ENCODE measurements around the gene GPX5.
"Not testable (repeated sequence)": the region's sequence is repeated elsewhere in the genome, so short reads cannot be mapped to it uniquely, and the experiment has no call there.

Gene GPX5

GRCh38 chr6:28525496-28526039 lies at the start of gene GPX5:
GPX5 (plus strand) TSS chr6:28525881; CDS start chr6:28526014, 133 bp downstream.
- no peak for DNase-seq

DNA sequence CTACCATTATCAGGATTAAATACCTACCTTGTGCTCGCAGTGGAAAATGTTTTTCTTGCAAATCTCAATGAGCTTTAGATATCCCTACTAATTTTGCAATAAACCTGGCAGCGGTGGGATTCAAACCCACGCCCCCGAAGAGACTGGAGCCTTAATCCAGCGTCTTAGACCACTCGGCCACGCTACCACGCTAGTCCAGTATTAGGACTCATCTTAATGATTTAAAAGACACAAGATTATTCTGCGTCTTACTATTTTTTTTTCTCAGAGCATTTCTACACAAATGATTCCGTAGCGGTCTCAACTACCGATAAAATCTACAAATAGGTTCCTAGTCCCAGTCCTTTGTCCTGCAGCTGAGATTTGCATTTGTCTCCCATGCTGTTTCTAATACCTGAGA lies 47.2 kb upstream of the GPX5 start:
- DNase-seq = no peak

DNA sequence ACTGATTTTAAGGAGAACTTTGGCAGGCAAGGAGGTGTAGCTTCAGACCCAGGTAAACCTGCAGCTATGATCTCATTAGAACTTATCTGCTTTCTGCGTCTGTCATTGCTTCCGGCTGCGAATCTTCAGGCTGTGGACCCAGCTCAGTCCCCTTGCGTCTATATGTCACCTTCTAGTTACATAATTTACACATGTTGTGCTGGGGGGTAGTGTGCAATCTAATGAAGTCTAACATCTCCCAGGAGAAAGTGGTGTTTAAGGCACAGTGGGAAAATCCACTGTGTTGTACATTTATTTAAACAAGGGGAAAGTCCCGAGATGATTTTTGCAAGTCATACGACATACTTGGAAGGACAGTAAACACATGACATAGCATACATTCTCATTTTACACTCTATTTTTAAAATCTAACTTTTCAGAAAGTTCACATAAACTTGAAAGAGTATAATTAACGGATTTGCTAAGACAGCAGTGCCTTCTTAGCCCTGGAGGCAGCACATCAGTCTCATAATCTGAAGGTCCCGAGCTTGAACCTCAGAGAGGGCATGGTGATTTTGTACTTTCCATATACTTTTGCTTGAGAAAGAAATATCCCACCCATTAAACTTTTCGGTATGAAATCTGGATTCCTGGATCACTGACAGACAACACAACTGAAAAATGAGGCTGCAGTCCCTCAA lies 45.3 kb upstream of the GPX5 start:
- no peak for DNase-seq

DNA sequence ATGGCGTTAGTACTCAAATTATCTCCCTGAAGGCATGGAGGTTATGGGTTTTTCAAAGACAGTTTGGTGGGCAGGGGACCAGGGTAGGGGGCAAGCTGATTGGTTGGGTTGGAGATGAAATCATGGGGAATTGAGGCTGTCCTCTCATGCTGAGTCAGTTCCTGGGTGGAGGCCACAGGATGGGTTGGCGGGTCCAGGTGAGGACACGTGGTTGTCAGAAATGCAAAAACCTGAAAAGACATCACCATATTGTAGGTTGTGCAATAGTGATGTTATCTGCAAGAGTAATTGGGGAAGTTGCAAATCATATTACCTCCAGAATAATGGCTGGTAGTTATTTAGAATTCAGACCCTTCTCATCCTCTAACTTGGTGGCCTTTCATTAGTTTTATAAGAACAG lies 40.2 kb upstream of the GPX5 start:
- no peak for DNase-seq

DNA sequence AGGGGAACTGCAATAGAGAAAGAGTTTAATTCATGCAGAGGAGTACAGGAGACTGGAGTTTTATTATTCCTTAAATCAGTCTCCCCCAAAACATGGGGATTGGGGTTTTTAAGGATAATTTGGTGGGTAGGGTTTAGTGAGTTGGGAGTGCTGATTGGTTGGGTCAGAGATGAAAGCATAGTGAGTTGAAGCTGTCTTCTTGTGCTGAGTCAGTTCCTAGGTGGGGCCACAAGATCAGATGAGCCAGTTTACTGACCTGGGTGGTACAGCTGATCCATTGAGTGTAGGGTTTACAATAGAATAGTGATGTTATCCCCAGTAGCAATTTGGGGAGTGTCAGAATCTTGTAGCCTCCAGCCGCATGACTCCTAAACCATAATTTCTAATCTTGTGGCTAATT lies 39.1 kb upstream of the GPX5 start:
- DNase-seq = no peak

DNA sequence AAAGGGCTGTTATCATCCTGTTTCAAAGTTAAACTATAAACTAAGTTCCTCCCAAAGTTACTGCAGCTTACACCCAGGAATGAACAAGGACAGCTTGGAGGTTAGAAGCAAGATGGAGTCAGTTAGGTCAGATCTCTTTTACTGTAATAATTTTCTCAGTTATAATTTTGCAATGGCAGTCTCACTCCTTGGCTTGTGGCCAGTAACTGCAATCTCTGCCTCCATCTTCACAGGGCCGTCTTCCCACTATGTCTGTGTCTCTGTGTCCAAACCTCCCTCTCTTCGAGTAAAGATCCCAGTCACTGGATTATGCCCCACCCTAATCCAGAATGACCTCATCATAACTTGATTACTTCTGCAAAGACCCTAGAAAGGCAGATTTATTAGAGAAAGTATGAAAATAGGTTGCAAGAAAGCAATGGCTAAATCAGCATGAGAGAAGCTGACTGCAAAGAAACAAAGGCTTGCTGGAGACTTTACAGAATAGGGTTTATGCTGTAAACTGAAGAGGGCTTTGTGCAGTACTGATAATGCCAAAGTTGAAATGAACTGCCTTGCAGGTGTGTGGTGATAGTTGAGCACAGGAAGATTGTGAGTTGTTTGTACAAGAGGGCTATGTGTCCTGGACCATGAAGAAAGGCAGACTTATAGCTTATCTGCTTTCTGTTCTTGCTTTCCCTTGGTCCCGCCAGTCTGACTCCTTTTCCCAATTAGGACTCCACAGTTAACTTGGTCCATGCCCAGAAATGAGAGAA lies 38.5 kb upstream of the GPX5 start:
- DNase-seq = no peak

GRCh38 chr6:28488916-28489365 lies 36.7 kb upstream of the GPX5 start:
- DNase-seq = no peak

GRCh38 chr6:28489366-28490204 lies 36.1 kb upstream of the GPX5 start:
- DNase-seq = no peak

DNA sequence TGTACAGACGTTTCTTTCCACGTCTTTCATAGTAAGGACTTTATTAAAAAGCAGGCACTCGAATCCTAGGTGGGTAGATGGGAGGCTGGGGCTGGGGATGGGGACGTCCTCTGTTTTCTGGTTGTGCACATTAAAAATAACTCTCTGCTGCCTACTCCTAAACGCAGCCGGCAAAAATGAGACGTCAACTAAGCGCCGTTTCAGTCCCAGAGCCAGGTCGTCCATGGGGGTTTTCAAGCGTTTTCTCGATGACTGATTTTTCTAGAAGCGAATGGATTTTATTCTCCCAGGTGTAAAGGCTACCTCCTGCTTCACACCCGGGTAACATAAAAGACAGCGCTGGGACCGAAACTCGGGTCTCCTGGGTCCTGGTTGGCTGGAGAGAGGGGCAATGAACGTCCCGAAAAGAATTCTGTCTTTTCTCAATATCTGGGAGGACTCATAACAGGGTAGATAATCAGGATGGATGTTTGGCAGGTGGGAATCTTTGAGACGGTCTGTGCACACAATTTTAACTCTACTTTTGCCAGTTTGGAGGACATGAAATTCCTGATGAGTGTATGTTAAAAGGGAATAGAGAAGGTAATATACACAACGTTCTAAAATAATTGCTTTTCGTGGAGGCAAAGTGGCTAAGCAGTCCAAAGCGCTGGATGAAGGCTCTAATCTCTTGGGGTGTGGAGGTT lies 35.3 kb upstream of the GPX5 start:
- DNase-seq = no peak

DNA sequence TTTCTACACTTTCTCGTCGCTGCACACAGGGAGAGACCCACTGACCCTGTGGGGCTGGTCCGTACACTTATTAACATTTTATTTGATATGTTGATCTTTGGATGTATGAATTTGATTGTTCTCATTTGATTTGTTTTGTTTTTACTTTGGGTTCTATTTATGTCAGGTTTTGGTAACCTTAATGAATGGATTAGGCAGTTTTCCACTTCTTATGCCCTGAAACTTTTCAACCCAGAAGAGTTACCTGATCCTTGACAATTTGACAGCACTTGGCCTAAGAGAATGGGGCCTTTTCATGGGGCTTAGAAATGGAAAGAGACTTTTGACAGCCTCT lies 33.7 kb upstream of the GPX5 start:
- DNase-seq = no peak

GRCh38 chr6:28496099-28496779 lies 29.4 kb upstream of the GPX5 start:
- DNase-seq = peak; percentile 0

DNA sequence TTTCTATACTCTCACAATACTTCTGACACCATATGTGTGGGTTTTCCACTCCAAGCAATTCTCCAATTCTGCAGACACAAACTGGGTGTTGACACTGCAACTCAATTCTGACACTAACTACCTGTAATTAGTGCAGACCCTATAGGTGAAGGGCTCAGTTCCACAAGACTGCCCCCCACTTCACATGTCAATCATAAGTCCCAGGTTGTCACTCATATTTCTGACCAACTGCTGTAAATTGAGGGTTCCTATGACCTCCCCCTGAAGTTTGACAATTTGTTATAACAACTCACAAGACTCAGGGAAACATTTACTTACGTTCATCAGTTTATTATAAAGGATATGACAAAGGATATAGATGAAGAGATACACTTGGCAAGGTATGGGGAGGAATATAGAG lies 28.4 kb upstream of the GPX5 start:
- DNase-seq = no peak

GRCh38 chr6:28497893-28498292 lies 27.8 kb upstream of the GPX5 start:
- no peak for DNase-seq

- DNase-seq = no peak
These were observed 24.4 kb upstream of the GPX5 start for GRCh38 chr6:28501259-28501658.

DNA sequence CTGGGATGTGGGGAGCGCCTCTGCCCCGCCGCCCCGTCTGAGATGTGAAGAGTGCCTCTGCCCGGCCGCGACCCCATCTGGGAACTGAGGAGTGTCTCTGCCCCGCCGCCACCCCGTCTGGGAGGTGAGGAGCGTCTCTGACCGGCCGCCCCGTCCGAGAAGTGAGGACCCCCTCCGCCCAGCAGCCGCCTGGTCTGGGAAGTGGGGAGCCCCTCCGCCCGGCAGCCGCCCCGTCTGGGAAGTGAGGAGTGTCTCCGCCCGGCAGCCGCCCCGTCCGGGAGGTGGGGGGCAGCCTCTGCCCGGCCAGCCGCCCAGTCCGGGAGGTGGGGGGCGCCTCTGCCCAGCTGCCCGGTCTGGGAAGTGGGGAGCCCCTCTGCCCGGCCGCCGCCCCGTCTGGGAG lies 23.5 kb upstream of the GPX5 start:
- DNase-seq = not testable (repeated sequence)

DNA sequence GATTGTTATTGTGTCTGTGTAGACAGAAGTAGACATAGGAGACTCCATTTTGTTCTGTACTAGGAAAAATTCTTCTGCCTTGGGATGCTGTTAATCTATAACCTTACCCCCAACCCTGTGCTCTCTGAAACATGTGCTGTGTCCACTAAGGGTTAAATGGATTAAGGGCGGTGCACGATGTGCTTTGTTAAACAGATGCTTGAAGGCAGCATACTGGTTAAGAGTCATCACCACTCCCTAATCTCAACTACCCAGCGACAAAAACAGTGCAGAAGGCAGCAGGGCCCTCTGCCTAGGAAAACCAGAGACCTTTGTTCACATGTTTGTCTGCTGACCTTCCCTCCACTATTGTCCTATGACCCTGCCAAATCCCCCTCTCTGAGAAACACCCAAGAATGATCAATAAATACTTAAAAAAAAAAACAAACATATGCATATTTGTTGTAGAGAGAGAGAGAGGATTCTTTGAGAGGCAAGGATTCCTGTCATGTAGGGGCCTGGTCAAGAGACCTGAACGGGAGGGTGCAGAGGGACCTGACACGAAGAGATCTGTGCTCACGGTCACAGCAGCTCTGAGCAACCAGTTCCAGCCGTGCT lies 22.9 kb upstream of the GPX5 start:
- not testable (repeated sequence) for DNase-seq

DNA sequence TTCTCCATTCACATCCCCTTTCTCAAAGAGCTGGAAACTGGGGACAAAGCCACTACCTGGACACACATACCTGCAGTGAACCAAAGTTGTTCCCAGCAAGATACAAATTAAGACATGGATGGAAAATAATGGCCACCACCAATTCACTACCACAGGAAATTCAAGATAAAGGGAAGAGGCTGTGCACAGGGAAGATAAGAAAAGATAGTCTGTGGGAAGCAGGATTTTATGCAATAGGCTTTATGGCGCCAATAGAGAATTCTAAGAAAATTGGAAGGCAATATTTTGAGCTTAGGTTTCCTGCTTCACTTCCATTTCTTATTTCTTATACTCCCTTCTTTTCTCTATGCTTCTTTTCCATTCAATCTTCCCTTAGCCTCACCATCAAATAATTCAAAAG lies 19.9 kb upstream of the GPX5 start:
- DNase-seq = no peak

- DNase-seq = no peak
These were observed 18.7 kb upstream of the GPX5 start for GRCh38 chr6:28506807-28507475.

DNA sequence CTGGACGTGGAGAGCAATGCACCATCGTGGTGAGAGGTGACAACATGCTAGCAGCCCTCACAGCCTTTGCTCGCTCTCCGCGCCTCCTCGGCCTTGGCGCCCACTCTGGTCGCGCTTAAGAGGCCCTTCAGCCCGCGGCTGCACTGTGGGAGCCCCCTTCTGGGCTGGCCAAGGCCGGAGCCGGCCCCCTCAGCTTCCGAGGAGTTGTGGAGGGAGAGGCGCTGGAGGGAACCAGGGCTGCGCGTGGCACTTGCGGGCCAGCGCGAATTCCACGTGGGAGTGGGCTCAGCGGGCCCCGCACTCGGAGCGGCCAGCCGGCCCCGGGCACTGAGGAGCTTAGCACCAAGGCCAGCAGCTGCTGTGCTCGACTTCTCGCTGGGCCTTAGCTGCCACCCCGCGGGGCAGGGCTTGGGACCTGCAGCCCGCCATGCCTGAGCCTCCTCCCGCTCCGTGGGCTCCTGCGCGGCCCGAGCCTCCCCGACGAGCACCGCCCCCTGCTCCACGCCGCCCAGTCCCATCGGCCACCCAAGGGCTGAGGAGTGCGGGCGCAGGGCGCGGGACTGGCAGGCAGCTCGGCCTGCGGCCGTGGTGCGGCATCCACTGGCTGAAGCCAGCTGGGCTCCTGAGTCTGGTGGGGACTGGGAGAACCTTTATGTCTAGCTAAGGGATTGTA lies 13.9 kb upstream of the GPX5 start:
- DNase-seq = no peak

DNA sequence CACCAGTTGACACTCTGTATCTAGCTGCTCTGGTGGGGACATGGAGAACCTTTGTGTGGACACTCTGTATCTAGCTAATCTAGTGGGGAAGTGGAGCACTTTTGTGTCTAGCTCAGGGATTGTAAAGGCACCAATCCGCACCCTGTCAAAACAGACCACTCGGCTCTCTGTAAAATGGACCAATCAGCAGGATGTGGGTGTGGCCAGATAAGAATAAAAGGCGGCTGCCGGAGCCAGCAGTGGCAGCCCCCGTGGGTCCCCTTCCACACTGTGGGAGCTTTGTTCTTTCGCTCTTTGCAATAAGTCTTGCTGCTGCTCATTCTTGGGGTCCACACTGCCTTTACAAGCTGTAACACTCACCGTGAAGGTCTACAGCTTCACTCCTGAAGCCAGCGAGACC lies 13.3 kb upstream of the GPX5 start:
- not testable (repeated sequence) for DNase-seq

DNA sequence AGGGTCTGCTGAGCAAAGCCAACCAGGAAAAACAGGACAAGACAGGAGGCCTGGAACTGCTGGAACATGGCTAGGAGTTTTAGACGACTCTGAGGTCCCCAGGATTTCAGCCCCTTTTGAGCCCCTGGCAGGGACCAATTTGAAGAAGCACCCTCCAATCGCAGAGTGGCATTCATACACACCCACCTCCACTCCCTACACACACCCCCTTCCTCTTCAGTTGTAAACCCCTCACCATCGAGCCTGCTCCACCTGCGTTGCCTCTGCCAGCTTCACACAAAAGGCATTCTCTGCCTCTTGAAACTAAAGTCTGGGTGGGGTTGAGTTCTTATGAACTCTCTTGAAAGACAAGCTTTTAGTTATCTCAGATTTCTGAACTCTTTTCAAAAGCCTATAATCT lies 10.0 kb upstream of the GPX5 start, which contains the start of gene GPX6:
Gene GPX6, minus strand, starts transcription at position 118 of the 400 bp plus-strand sequence. Its CDS starts 50 bp downstream, at position 68.
- no peak for DNase-seq
